GM18499 (cell line): ENCODE measurements around the gene IDH3G.

Experiments used
- ATAC-seq: cut with Tn5 transposase; IDR thresholded peaks from one replicate; pipeline ENCODE4 v1.9.1; 2021; ENCODE audit warnings: moderate number of reproducible peaks; ENCODE audit not compliant: insufficient read depth, unreplicated experiment

The IDH3G gene

DNA sequence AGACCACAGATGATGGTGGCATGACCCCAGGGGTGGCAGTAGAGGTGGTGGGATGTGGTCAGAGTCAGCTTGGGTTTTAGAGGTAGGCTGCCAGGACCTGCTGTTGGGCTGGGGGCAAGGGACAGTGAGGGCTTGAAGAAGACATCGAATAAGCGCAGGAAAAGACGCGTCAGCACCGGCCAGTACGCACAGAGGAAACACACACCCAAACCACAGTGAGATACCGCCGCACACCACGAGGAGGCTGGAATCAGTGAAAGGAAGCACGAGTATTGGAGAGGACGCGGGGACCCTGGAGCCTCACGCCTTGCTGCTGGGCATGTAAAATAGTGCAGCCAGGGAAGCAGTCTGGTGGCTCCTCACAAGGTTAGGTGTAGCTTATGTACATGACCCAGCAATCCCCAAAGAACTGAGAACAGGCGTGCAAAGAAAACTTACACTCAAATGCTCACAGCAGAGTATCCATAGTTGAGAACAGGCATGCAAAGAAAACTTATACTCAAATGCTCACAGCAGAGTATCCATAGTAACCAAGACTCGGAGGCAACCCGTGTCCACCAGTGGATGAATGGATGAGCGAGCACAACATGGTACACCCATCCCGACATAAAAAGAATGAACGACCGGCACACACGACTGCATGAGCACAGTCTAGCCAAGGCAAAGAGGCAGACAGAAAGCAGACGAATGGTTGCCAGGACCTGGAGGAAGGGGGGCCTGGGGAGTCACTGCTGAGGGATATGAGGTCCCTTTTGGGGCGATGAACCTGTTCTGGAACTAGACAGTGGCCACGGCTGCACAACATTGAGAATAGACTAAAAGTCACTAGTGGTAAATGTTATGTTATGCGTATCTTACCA lies 22.9 kb upstream of the IDH3G start:
- no peak for ATAC-seq

GRCh38 chrX:153814591-153815315 lies 20.6 kb upstream of the IDH3G start:
- ATAC-seq = no peak

- no peak for ATAC-seq
Measured at GRCh38 chrX:153813161-153813560, 19.0 kb upstream of the IDH3G start.

DNA sequence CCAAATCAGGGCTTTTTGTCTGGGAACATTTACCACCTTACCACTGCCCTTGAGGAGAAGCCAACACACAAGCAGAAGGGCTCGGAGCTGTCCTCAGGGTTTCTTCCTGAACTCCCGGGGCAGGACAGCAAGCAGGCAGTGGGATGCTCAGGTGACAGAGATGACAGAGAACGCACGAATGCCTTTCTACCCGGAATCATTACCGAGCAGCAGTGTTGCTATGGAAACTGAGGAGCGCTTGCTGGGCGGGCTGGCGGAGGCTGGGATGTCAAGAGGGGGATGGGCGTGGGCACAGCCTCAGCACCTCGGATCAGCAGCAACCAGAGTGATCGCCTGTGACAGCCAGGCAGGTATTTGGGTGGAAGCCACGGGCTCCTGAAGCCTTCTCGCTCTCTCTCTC lies 18.0 kb upstream of the IDH3G start:
- ATAC-seq = no peak

- ATAC-seq = no peak
Measured at GRCh38 chrX:153807976-153808375, 13.8 kb upstream of the IDH3G start.

DNA sequence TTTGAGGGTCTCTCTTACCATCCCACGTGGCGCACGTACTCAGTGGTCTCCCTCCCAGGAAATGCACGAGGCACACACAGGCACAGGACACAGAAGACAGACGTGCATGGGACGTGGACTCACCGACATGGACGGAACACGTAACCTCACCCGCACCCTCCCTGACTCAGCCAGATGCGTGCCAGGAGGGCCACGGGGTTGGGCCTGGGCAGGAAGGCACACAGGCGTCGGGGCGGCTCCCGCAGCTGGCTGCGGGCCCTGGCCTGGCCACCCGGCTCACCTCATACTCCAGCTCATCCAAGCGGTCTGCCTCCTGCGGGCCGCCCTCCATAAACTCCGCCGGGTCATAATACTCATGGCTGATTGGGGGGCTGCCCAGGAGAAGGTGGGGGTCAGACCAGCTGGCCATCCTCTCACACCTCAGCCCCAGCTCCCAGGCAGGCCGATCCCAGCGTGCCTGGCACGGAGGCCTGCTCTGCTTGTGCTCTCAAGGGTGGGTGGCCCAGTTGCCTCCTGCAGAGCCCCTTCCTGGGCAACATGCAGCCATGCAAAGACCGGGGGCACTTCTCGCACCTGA lies 12.9 kb upstream of the IDH3G start:
- ATAC-seq = no peak

DNA sequence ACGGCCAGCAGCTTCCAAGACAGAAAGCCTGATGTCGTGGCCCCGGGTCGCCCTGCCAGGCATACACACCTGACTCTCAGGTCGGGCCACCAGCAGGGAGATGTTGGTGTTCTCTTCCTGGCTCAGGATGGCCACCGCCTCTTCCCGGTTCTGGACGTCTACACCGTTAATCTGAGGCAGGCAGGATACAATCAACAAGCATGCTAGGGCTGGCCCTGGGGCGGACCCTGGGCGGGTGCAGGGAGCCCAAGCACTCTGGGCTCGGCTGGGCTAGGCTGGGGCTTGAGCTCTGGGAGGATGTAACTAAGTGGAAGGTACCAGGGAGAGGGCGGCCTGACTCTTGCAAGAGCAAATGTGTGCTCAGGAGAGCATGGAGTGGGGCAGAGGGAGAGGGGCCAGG lies 11.3 kb upstream of the IDH3G start:
- ATAC-seq = no peak

DNA sequence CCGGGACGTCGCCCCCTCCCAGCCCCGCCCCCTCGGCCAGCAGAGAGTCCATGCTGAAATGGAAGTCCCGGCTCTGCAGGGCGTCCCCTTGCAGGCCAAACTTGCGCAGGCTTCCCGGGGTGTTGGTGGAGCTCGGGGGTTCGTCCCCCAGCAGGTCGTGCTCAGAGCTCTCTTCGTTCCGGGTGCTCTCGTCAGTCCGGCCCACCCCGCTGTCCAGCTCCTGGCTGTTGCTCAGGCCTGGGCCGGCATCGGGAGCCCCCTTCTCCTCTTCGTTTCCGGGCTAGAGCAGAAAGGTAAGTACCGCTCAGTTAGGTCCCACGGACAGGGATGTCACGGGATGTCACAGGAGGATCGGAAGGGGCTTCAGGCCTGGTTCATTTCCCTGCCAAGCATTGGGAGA lies 10.4 kb upstream of the IDH3G start:
- ATAC-seq = no peak

DNA sequence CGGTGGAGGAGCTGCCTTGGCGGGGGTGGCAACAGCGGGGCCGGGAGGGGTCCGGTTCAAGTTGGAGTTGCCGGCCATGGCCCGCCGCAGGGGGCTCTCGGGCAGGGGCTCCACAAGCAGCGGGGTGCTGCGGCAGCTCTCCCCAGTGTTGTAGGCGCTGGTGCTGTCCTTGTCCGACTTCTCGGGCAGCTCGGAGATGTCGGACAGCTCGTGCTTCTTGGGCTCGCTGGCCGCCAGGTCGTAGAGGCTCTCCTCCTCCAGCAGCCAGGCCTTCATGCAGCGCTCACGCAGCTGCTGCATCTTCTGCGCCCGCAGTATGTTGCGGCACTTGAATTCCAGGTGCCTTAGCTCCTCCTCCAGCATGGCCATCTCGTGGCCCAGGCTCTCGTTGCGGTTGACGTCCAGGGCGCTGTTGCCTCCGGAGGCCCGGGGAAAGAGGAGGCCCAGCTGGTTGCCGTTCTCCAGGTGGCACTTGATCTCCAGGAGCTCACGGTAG lies 10.0 kb upstream of the IDH3G start:
- no peak for ATAC-seq

- no peak for ATAC-seq
Measured at GRCh38 chrX:153803211-153804099, 9.3 kb upstream of the IDH3G start.

DNA sequence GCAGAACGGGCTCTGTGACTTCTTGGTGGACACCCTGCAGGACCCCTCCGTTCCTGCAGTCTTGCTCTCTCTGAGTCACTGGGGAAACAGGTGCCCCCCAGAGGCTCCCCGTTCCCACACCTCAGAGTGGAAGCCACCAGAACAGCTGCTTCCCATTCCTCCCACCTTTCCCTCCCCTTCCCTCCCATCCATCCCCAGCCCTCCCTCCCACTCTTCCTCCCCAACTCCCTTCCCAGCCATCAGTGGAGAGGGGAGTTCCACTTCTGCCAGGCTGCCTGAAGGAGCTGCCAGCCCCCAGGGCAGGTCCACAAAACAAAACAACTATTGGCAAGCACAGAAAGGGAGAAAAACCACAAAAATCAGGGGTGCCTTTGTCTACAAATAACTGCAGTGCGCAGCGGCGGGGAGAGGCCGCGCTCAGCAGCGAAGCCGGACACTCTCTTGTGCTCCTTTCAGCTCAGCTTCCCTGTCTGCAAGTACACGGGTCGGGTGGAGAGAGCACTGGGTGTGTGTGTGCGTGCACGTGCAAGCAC lies 8.4 kb upstream of the IDH3G start:
- ATAC-seq = no peak

DNA sequence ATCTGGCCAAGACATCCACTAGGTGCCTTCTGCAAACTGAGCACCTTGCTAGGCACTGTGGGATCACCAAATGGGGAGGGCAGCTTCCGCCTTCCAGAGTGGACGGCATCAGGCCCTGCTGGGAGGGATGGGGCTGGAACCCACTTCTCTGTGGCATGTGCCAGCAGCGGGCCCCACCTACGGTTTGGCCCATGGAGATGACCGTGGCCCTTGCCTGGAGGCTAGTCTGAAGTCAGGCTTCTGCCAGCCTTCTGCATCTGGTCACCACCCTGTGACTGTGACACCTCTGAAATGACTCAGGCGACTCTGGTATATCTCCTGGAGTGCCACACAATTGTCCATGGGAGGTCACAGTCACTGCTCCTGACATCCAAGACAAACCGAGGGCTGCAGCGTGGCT lies 7.5 kb upstream of the IDH3G start:
- ATAC-seq = no peak

GRCh38 chrX:153800746-153801145 lies 6.6 kb upstream of the IDH3G start:
- no peak for ATAC-seq

- ATAC-seq = no peak
Measured at GRCh38 chrX:153800177-153800722, 6.1 kb upstream of the IDH3G start.

- no peak for ATAC-seq
Measured at GRCh38 chrX:153799326-153799725, 5.2 kb upstream of the IDH3G start.

DNA sequence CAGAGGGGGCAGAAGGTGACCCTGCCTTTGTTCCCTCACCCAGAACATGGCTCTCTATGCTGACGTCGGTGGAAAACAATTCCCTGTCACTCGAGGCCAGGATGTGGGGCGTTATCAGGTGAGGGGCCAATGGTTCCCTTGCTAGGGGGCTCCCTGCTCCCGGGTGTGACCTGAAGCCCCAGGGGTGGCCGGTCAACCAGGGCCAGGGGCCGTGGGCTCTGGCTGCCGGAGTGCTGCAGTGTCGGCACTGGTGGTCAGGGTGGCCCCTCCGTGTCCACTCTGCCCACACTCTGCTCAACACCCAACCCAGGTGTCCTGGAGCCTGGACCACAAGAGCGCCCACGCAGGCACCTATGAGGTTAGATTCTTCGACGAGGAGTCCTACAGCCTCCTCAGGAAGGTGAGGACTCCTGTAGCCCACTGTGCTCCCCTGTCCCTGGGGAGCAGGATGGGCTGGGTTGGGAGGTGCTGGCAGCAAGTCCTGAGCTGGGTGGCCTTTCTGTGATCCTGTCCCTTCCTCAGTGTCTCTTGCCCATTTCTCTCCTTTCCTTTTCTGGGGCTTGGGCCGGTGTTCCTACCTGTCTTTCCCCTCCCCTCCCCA lies 3.3 kb upstream of the IDH3G start:
- no peak for ATAC-seq

DNA sequence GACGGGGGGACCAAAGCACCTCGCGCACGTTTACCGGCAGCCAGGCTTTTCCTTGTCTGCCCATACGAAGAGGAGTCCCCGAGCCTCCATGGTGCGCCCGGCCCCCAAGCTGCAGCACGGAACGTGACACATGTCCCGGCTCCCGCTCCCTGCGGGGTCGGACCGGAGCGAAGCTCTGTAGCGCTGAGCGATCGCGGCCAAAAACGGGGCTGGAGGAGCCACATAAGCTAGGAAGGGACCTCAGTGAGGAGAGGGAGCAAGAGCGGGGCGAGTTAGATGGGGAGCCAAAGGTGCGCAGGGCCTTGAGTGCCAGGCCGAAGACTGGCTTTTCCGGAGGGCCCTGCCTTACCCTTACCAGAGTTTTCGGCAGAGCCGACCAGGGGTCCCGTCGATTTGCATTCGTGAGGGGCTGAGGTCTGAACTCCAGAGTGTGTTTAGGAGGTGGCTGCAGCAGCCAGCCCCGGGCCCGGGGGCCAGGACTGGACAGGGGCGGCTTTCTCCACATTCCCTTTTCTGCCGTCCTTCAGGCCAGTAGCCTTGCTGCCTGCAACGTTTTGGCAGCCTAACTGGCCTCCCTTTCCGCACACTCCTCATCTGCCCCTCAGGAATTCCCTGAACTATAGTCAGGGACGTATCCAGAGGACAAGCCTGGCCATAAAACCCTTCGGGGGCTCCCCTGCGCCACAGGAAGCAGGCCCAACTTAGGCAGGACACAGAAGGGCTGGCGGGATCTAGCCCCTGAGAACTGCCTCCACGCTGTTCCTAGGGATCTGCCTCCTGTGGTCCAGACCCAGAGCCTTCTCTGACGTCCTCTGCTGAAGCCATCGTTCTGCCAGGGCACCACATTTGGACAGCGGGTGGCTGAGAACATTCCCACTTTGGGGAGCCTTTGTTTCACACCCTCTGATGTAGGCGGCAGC lies 982 bp upstream of the IDH3G start:
- ATAC-seq = no peak

GRCh38 chrX:153793291-153793690 lies 884 bp downstream of the IDH3G start:
- no peak for ATAC-seq
